ENCODE data around the gene RABEP2.

GRCh38 chr16:28898942-28899341, 26.1 kb downstream of the RABEP2 start:
- no peak for TF ChIP-seq CTCF (conservative IDR thresholded peaks at IDR 0.05 in 1 of 2, IDR thresholded peaks at IDR 0.05 in 1 of 2; ENCODE audit: low read depth in 1 of 2, low read length in 2 of 2)
- no peak for TF ChIP-seq EZH2 (IDR thresholded peaks at IDR 0.05; ENCODE audit: low read length, missing control alignments)
